LoVo (cell line): Measurements from ENCODE around the gene PRCD.
"Not testable (repeated sequence)": the region's sequence is repeated elsewhere in the genome, so short reads cannot be mapped to it uniquely, and the experiment has no call there.

Experiments used
- DNase-seq: peaks from one replicate; pipeline ENCODE4 v3.0.0-alpha.2; 2016; ENCODE audit warnings: low spot score

Gene PRCD

DNA sequence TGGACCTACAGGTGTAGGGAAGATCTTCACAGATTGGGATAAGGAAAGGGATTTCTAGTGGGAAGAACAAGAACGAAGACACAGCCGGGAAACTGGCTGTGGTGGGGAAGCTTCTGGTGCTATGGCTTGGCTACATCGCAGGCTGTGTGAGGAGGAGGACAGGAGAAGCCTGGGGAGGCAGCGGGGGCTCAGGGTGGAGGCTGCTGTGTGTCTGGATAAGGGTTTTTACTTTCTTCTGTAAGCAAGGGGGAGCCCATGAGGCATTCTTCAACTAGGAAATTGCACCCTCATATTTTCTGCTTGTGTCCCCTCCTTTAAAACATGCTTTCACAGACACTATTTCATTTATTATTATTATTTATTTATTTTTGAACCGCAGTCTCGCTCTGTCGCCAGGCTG is 35.7 kb upstream of the PRCD start:
- no peak for DNase-seq

DNA sequence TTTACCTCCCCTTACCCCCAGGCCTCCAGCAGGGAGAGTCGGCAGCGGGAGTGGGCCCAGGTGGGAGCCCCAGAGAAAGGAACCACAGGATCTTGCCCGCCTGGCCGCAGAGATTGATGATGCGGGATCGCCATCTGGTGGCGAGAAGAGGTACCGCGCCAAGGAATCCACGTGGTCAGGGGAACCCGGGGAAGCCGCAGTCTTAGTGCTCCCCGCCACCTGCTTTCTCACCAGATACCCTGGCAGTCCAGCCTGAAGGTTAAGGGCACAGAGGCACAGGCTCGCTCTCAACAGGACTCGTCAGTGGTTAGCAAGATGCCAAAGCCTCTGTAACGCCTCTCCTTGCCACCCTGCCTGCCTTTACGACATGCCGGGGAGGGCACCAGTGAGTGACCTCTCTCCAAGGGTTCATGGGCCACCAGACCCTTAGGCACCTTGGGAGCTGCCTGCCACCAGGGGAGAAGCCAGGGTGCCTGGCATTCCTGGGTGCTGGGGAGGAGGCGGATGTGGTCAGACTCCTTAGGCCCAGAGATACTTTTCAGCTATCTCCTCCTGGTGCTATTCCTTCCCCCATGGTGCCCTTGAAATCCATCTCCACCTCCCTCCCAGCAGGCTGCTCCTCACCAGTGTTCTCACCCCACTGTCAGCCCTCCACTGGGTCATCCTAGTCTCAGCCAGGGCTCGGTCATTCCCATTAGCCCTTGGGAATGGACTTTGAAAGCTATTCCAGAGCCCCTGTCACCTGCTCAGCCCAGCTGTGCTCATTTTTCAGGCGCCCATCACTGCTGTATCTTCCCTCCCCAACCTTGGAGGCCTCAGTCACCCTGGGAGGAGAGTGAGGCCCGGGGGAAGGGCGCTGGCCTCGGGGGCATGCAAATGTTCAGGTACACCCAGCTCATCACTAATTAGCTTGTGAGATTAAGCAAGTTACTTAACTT is 33.2 kb upstream of the PRCD start:
- DNase-seq: peak; percentile 88

DNA sequence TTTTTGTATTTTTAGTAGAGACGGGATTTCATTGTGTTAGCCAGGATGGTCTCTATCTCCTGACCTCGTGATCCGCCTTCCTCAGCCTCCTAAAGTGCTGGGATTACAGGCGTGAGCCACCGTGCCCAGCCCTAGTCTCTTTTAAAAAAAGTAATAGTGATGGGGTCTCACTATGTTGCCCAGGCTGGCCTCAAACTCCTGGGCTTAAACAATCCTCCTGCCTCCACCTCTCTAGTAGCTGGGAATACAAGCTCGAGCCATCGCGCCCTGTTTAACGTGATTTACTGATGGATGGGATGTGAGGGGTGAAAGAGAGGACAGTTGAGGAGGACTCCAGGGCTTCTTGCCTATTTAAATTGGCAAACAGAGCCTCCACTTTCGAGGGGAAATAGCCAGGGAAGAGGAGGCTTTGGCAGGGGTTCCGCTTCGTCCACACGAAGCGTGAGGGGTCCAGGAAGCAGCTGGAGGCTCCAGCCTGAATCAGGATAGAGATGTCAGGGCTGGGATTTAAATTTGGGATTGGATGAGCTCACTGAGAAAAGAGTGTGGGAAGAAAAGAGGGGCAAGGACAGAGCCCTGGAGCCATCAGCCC is 31.3 kb upstream of the PRCD start:
- not testable (repeated sequence) for DNase-seq

DNA sequence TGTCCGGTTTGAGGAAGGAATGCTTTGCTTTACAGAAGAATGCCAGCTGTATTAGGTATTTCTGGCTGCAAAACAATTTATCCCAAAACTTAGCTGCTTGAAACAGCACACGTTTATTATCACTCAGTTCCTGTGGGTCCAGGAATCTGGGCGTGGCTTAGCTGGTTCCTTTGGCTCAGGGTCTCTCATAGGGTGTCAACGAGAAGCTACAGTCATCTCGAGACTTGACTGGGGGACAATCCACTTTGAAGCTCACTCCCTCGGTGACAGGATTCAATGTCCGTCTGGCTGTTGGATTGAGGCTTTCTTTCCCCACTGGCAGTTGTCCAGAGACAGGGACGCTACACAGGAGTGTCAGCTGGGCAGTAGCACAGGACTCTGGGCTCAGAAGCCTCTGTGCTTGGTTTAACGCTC is 29.0 kb upstream of the PRCD start:
- DNase-seq: no peak

DNA sequence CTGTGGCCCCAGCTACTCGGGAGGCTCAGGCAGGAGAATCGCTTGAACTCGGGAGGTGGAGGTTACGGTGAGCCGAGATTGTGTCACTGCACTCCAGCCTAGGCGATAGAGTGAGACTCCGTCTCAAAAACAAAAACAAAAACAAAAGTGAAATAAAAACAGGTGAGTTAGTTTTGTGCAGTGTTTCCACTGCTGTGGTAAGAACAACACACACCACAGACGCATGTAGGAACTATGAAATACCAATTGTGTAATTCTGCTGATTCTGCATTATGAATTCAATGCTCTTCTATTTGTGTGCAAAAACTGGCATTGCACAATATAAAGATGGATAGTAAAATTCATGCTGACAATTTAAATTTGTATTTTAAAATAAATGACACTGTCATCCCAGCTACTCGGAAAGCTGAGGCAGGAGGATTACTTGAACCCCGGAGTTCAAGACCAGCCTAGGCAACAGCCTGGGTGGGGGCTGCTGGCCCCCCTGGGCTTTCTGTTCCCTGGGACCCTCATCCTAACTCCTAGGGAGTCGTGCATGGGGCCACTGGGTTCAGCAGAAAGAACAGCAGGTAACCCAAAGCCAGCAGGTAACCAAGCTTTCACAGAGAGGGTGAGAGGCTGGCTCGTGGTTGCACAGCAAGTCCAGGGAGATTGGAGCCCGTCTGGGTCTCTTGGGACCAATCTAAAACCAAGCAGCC is 28.0 kb upstream of the PRCD start:
- no peak for DNase-seq

DNA sequence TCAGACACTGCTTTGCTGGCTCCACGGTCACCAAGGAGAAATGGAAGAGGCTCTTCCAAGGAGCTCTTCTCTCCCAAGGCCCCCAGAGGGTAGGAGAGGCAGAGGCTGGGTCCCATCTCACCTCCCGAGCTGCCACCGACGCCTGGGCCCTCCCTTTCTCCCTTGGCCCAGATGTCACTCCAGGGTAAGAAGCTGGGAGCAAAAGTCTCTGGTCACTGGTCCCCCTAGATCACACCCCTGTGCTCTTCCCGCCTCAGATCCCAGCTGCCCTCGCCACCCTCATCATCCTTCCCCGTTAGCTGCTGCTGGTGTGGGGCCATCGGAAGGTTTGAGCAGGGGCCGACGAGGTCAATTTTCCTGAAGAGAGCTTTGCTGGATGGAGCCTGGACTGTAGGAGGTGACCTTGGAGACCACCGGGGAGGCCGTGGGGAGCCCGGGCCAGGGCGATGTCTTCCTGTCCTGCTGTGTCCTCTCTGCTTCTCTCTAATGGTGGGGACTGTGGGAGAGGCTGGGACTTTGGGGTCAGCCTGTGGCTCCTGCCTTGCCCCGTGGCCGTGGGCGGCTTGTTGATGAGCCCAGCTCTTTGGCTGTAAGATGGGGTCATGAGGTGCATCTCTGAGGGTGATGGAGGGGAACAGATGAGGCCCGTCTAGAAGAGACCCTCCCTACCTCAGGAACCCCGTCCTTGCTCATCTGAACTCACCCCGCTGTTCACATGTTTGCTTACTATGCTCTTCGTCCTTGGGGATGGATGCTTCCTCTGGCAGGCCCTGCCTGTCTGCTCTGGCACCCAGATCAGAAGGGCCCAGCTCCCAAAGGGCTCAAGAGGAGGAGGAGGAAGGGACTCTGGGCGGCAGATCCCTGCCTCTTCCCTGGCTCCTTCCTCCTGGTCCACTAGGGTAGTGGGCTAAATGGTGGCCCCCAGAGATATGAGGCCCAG is 27.2 kb upstream of the PRCD start:
- DNase-seq: no peak

DNA sequence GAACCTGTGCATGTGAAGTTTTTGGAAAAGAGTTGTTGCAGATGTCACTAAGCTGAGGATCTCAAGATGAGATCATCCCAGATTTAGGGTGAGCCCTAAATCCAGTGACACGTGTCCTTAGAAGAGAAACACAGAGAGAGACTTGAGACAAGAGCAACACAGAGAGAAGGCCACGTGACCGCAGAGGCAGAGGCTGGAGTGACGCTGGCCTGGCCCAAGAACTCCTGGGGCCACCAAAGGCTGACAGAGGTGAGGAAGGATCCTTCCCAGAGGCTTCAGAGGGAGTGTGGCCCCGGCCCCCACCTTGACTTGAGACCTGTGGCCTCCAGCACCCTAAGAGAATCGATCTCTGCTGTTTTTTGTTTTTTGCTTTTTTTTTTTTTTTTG is 26.5 kb upstream of the PRCD start:
- DNase-seq: no peak

DNA sequence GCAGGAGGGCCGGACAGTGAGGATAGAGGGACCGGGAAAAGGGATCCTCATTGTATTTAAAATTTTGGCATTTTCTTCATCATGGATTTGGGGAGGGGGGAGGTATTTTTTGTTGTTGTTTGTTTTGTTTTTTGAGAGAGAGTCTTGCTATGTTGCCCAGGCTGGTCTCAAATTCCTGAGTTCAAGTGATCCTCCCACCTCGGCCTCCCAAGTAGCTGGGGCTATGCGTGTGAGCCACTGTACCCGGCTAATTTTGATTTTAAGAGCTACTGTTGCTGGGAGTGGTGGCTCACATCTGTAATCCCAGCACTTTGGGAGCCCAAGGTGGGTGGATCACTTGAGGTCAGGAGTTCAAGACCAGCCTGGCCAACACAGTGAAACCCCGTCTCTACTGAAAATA is 25.5 kb upstream of the PRCD start:
- DNase-seq: not testable (repeated sequence)

DNA sequence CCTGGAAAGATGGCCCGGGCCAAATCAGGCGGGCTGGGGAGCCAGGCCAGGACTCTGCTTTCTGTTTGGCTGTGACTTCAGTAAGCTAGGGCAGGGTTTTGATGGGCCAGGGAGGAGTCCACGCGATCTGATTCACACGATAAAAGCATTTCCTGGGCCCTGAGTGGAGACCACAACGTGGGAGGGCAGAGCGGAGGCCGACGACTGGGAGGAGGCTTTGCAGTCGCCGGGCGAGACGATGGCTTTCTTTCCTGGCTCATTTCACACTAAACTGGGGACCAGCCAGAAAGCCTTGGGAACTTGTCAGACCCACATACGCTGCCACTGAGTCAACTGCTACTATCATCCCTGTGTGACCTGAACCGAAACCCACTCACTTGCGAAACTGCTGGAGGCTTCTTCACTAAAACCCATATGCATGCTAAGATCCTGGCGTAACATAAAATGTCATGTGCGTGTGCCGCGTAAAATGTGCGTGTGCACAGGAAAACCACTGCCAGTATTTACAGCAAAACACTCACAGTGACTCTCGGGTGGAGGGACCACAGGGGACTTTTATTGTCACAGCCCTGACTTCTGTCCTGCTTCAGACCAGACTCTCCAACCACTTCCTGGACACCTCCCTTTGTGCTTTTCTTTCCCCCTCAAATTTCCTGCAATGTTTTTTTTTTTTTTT is 24.4 kb upstream of the PRCD start:
- no peak for DNase-seq

DNA sequence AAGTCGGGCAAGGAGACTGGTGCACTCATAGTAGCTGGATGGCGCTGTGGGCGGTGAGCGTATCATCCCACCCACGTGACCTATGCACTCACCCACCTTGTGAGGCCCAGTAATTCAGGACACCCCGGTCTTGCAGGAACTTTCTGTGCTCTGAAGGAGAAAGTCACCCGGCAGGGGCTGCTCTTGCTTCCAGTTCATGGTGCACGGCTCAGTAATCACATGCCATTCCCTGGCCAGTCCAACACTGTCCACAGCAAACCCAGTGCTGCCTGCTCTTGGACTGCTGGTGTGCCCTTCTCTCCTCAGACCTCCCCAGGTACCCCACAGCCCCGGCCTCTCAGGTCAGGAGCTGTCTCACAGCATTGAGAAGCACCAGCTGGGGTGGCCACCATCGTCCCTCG is 22.2 kb upstream of the PRCD start:
- no peak for DNase-seq

DNA sequence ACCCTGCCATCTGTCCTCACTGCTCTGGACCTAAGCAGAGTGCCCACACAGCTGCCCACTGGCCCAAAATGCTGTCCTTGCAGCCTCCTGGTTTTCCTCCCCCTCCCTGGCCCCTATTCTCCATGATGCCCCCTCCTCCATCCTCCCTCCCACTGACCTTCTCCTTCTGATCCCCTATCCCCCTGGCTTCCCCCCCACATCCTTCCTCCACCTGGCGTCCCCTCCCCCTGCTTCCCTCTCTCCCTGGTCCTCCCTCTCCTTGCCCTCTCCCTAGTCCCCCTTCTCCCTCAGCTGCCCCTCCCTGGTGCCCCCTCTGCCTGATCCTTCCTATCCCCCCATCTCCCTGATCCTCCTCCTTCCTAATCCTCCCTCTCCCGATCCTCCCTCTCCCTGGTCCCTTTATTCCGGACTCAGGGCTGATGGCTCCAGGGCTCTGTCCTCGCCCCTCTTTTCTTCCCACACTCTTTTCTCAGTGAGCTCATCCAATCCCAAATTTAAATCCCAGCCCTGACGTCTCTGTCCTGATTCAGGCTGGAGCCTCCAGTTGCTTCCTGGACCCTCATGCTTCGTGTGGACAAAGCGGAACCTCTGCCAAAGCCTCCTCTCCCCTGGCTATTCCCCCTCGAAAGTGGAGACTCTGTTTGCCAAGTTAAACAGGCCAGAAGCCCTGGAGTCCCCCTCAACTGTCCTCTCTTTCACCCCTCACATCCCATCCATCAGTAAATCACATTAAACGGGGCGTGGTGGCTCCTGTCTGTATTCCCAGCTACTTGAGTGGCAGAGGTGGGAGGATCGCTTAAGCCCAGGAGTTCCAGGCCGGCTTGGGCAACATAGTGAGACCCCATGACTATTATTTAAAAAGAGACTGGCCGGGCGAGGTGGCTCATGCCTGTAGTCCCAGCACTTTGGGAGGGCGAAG is 20.5 kb upstream of the PRCD start:
- DNase-seq: no peak

DNA sequence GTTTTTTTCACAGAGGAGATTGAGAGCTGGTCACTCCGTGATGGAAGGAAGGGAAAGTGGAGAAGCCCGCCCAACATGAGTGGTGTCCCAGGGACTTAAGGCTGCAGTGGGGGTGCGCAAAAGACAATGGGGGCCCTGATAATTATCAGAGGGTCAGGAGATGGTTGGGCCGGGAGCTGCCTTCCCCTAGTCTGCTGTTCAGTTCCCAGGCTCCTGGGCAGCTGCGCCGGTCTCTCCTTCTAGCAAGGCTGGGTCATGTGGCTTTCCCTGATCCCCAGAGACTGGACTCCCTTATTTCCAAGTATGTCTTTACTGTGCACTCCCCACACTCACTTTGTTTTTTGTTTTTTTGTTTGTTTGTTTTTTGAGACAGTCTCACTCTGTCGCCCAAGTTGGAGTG is 18.6 kb upstream of the PRCD start:
- no peak for DNase-seq

DNA sequence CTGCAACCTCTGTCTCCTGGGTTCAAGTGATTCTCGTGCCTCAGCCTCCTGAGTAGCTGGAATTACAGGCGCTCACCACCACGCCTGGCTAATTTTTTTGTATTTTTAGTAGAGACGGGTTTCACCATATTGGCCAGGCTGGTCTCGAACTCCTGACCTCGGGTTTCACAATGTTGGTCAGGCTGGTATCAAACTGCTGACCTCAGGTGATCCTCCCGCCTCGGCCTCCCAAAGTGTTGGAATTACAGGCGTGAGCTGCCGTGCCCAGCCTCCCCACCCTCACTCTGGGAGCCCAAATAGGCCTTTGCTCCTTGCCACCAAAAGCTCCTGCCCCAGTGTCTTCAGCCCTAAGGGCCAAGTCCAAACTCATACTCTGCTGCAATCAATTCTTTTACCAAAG is 18.2 kb upstream of the PRCD start:
- DNase-seq: not testable (repeated sequence)

DNA sequence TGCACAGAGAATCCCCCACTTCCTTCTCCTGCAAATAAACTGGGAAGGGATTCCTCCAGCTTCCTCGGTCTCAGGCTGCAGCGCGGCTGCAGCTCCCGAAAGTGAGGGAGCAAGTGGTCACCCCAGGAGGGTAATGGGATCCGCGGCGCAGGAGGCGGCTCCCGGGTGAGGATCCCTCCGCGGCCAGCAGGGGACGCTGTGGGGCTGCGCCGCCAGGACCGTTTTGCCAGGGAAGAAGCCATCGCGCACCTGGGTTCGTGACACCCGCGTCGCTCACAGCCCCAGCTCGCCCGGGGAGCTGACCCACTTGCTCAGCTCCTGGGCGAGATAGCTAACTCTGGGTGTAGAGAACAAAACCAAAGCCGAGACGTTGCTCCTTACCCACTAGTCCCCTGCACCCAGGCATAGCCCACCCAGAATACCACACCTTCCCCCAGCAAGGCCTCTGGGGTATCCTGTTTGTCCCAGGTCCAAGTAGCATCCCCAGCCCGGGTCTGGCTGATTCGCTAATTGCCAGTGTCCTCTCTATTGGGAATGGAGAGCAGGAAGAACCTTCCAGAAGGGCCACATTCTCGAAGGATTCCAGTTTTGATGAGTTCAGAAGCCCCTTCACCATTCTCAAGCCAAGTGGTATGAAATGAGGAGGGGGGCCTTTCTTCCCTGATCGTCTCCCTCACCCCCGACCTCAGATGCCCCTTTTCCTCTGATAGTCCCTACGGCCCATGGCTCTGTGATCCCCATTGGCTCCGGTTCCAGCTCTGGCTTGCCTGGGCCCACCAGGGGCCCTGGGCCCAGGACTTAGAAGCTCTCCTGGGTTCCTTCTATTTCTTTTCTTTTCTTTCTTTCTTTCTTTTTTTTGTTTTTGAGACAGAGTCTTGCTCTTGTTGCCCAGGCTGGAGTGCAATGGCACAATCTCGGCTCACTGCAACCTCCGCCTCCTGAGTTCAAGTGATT is 16.5 kb upstream of the PRCD start:
- peak; percentile 78 for DNase-seq

DNA sequence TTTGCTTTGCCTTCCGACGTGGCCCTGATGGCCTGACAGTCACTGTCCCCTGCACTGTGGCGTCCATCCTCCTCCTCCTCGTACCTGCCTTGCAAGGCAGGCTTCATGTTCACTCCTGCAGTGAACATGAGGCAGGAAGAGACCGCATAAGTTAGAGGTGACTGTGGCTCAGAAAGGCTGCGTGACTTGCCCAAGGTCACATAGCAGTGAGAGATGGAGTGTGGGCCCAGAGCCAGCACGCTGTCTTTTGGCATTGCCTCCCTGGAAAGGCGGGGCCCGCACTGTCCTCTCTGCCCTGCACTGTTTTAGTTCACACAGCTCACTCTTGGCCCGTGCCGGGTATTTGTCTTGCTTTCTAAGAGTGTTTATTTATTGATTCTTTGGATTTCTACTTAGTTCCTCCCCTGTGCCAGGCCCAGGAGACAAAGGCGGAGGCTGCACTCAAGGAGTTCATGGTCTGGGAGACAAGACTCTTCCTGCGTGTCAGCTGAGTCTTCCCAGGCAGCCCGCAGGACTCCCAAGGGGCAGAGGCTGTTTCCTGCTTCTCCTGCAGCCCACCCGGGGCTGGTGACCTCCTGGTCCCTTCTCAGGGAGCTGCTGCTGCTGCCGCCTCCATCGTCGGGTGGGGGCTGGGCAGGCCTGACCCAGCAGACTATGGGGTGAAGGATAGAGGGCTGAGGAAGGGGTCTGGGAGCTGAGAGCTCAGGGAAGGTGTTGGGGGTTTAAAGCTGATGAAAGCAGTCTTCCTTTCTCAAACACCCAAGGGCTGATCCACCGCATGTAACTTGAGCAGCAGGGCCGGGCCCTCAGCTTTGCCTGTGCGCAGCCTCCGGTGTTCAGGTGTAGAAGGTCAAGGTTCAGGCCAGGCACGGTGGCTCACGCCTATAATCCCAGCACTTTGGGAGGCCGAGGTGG is 15.0 kb upstream of the PRCD start:
- DNase-seq: no peak

DNA sequence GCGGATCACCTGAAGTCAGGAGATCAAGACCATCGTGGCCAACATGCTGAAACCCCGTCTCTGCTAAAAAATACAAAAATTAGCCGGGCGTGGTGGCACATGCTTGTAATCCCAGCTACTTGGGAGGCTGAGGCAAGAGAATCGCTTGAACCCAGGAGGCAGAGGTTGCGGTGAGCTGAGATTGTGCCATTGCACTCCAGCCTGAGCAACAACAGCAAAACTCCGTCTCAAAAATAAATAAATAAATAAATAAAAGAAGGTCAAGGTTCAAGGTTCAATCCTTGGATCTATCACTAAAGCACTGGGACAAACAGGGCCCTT is 14.4 kb upstream of the PRCD start:
- not testable (repeated sequence) for DNase-seq

DNA sequence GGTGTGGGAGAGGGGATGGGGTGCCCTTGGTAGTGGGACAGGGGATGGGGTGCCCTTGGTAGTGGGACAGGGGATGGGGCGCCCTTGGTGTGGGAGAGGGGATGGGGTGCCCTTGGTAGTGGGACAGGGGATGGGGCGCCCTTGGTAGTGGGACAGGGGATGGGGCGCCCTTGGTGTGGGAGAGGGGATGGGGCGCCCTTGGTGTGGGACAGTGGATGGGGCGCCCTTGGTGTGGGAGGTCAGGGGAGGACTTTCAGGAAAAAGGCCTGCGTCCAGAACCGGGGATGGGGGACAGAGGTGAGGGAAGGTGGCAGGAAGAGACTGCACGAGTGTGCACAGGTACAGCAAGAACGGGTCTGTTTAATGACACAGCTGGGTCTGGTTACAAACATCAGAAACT is 12.8 kb upstream of the PRCD start:
- DNase-seq: not testable (repeated sequence)
